Muscle of back (tissue), 11 donors: Measurements from ENCODE around the gene SPRR5. TPM values are rescaled to one million over a fixed set of nuclear protein-coding genes. Genes with fewer than 3 reads are reported as not detected.

Experiments
- DNase-seq, 3 donors: peaks; one replicate each; pipeline versions ENCODE4 v3.0.0 to v3.0.0-alpha.2; 2013
- polyA plus RNA-seq, 10 donors: library from polyadenylated mRNA; unstranded; fragments of 120-200 nt; gene quantifications; one replicate each; pipeline ENCODE4 v1.2.1, GENCODE V29; 2013; ENCODE audit not compliant: insufficient read length in 10 of 10

Gene SPRR5
- polyA plus RNA-seq, 10 donors, result not detected

GRCh38 chr1:152982076-152982475, 35.1 kb downstream of the SPRR5 start:
- no peak for DNase-seq

GRCh38 chr1:152983234-152983633, 36.2 kb downstream of the SPRR5 start:
- DNase-seq, result no peak

GRCh38 chr1:152983743-152984142, 36.7 kb downstream of the SPRR5 start, which contains the start of gene SPRR1A:
SPRR1A (plus strand) TSS chr1:152984081; CDS start chr1:152985231, 1,150 bp downstream.
- no peak for DNase-seq

GRCh38 chr1:152986578-152986977, 39.6 kb downstream of the SPRR5 start:
- no peak for DNase-seq

- no peak for DNase-seq
Measured at GRCh38 chr1:152993186-152993585, 46.2 kb downstream of the SPRR5 start.

GRCh38 chr1:152995842-152996241, 48.8 kb downstream of the SPRR5 start:
- DNase-seq, result no peak

- DNase-seq, result no peak
Measured at GRCh38 chr1:152996633-152997400, 49.8 kb downstream of the SPRR5 start.

GRCh38 chr1:152997901-152998300, 50.9 kb downstream of the SPRR5 start:
- DNase-seq, result no peak

GRCh38 chr1:152998476-152998875, 51.5 kb downstream of the SPRR5 start:
- no peak for DNase-seq

Other genes with a start within 250 kb of the SPRR5 start
- gene LCE2A, start 248.9 kb upstream of the SPRR5 start, polyA plus RNA-seq, result not detected
- gene LCE4A, start 239.0 kb upstream of the SPRR5 start, polyA plus RNA-seq, result not detected
- not detected for gene KPRP, start 189.2 kb upstream of the SPRR5 start, polyA plus RNA-seq
- gene LCE1F, start 172.1 kb upstream of the SPRR5 start, polyA plus RNA-seq, result not detected
- gene LCE1E, start 160.9 kb upstream of the SPRR5 start, polyA plus RNA-seq, result not detected
- gene LCE1D, start 150.5 kb upstream of the SPRR5 start, polyA plus RNA-seq, result not detected
- not detected for gene LCE1C, start 140.6 kb upstream of the SPRR5 start, polyA plus RNA-seq
- not detected for gene LCE1B, start 135.2 kb upstream of the SPRR5 start, polyA plus RNA-seq
- gene LCE1A, start 119.7 kb upstream of the SPRR5 start, polyA plus RNA-seq, result not detected
- gene LCE6A, start 104.3 kb upstream of the SPRR5 start, polyA plus RNA-seq, result not detected
- not detected for gene LCE7A, start 87.2 kb upstream of the SPRR5 start, polyA plus RNA-seq
- not detected for gene SMCP, start 68.9 kb upstream of the SPRR5 start, polyA plus RNA-seq
- 1 to 10 TPM in 2 of 10 donors, under 1 TPM in 2, not detected in 6; 0.05 to 6.0 (median 1.3) TPM for gene IVL, start 38.7 kb upstream of the SPRR5 start, polyA plus RNA-seq
- gene SPRR4, start 23.4 kb downstream of the SPRR5 start, polyA plus RNA-seq, result not detected
- gene SPRR1A, start 36.9 kb downstream of the SPRR5 start, polyA plus RNA-seq, result 1 to 10 TPM in 1 of 10 donors, not detected in 9; 4.3 TPM
- 1 to 10 TPM in 1 of 10 donors, under 1 TPM in 3, not detected in 6; 0.24 to 8.0 (median 0.27) TPM for gene SPRR3, start 54.5 kb downstream of the SPRR5 start, polyA plus RNA-seq
- 1 to 10 TPM in 1 of 10 donors, under 1 TPM in 1, not detected in 8; 0.24 to 7.1 TPM for gene SPRR1B, start 84.0 kb downstream of the SPRR5 start, polyA plus RNA-seq
- gene SPRR2D, start 93.9 kb downstream of the SPRR5 start, polyA plus RNA-seq, result not detected
- gene SPRR2A, start 110.3 kb downstream of the SPRR5 start, polyA plus RNA-seq, result under 1 TPM in 1 of 10 donors, not detected in 9; 0.28 TPM
- gene SPRR2B, start 124.4 kb downstream of the SPRR5 start, polyA plus RNA-seq, result not detected
- gene SPRR2E, start 147.3 kb downstream of the SPRR5 start, polyA plus RNA-seq, result not detected
- under 1 TPM in 2 of 10 donors, not detected in 8; 0.48 to 0.75 TPM for gene SPRR2F, start 166.3 kb downstream of the SPRR5 start, polyA plus RNA-seq
- under 1 TPM in 1 of 10 donors, not detected in 9; 0.48 TPM for gene SPRR2G, start 203.7 kb downstream of the SPRR5 start, polyA plus RNA-seq